Measurements from ENCODE around the gene PTAR1. TPM values are rescaled to one million over a fixed set of nuclear protein-coding genes. Genes with fewer than 3 reads are reported as not detected.
"Not testable (repeated sequence)": the region's sequence is repeated elsewhere in the genome, so short reads cannot be mapped to it uniquely, and the experiment has no call there.

PTAR1 gene
- total and polyA plus RNA-seq, 10 of the 15 experiments (the other 5 are each of a cell fraction or from before 2014, with no cell fraction given), result 4.9 to 27.6 (median 14.2) TPM

GRCh38 chr9:69799521-69799920, 39.7 kb upstream of the PTAR1 start:
- H3K27ac ChIP-seq (ENCODE audit: control insufficient read depth, insufficient read depth); POLR2A ChIA-PET; BruUV-seq (replicated peaks); H3K36me3 ChIP-seq (ENCODE audit: control insufficient read depth in 2 of 2, insufficient read depth in 2 of 2, low read length in 1 of 2); H3K79me2 ChIP-seq (ENCODE audit: control insufficient read depth, insufficient read depth, low read length); FAIRE-seq; H4K20me1 ChIP-seq (ENCODE audit: control insufficient read depth, insufficient read depth); H3K4me1 ChIP-seq (ENCODE audit: control insufficient read depth, insufficient read depth, low read length); ATAC-seq; CTCF ChIA-PET; H3K4me3 ChIP-seq; H2AFZ ChIP-seq (ENCODE audit: control insufficient read depth, low read depth, low read length); intact Hi-C loops (cut with micrococcal nuclease; ENCODE audit: unreplicated experiment); H3K9me3 ChIP-seq (replicated peaks; ENCODE audit: control insufficient read depth, insufficient read depth, low read length); in situ Hi-C loops (cut with MboI); DNase-seq (ENCODE audit: low read depth, low spot score); RAD21 ChIA-PET (ENCODE audit: unreplicated experiment); H3K4me2 ChIP-seq (ENCODE audit: control insufficient read depth, insufficient read depth); H3K9ac ChIP-seq (ENCODE audit: control insufficient read depth, insufficient read depth, low read length); H3K27me3 ChIP-seq (replicated peaks in 1 of 2; ENCODE audit: control insufficient read depth in 2 of 2, insufficient read depth in 2 of 2, low read length in 1 of 2): not testable (repeated sequence)
- SMC1A ChIA-PET (ENCODE audit: uncharacterized antibody, unreplicated experiment), result interaction anchor here (1.8 kb wide), 1 partner anchor 11 kb away, joined by 3 read pairs; no protein-coding TSS in a partner anchor
- WGBS (ENCODE audit: insufficient coverage, insufficient replicate concordance, low lambda C conversion rate, missing lambda C conversion rate), result 55% methylated on average over 18 of the region's 18 CpGs

GRCh38 chr9:69798744-69799143, 38.9 kb upstream of the PTAR1 start:
- WGBS (ENCODE audit: insufficient coverage, insufficient replicate concordance, low lambda C conversion rate, missing lambda C conversion rate), result 23% methylated on average over 4 of the region's 4 CpGs
- H3K4me3 ChIP-seq, result no peak overlapping the region
- ATAC-seq (no peak), FAIRE-seq (no peak), DNase-seq (ENCODE audit: low read depth, low spot score) (no peak)
- H4K20me1 ChIP-seq (ENCODE audit: control insufficient read depth, insufficient read depth), result no peaks in the 10 kb centered on the region
- in situ Hi-C loops (cut with MboI) (no loop called here), intact Hi-C loops (cut with micrococcal nuclease; ENCODE audit: unreplicated experiment) (no loop called here)
- no peaks in the 10 kb centered on the region for H3K79me2 ChIP-seq (ENCODE audit: control insufficient read depth, insufficient read depth, low read length)
- no TSS peak for BruUV-seq (replicated peaks)
- POLR2A ChIA-PET, result no interaction called here
- SMC1A ChIA-PET (ENCODE audit: uncharacterized antibody, unreplicated experiment), result interaction anchor here (1.8 kb wide), 1 partner anchor 10 kb away, joined by 3 read pairs; no protein-coding TSS in a partner anchor
- RAD21 ChIA-PET (ENCODE audit: unreplicated experiment), result no interaction called here
- no peak overlapping the region for H2AFZ ChIP-seq (ENCODE audit: control insufficient read depth, low read depth, low read length)
- H3K36me3 ChIP-seq (ENCODE audit: control insufficient read depth in 2 of 2, insufficient read depth in 2 of 2, low read length in 1 of 2), result no peaks in the 10 kb centered on the region
- H3K9me3 ChIP-seq (replicated peaks; ENCODE audit: control insufficient read depth, insufficient read depth, low read length), result no peaks in the 10 kb centered on the region
- H3K4me1 ChIP-seq (ENCODE audit: control insufficient read depth, insufficient read depth, low read length), result no peaks in the 10 kb centered on the region
- no peak overlapping the region for H3K4me2 ChIP-seq (ENCODE audit: control insufficient read depth, insufficient read depth)
- no peak overlapping the region for H3K27ac ChIP-seq (ENCODE audit: control insufficient read depth, insufficient read depth)
- CTCF ChIA-PET, result no interaction called here
- no peak overlapping the region for H3K9ac ChIP-seq (ENCODE audit: control insufficient read depth, insufficient read depth, low read length)
- H3K27me3 ChIP-seq (replicated peaks in 1 of 2; ENCODE audit: control insufficient read depth in 2 of 2, insufficient read depth in 2 of 2, low read length in 1 of 2), result 0 out of 4 replicates have a peak, but pooled peaks cover 0 to 3% of the 10 kb centered on the region in 2 experiments
- TF ChIP-seq EZH2 (IDR thresholded peaks at IDR 0.05; ENCODE audit: borderline replicate concordance, control insufficient read depth, low read depth, low read length) (no peak), ATF2 (IDR thresholded peaks at IDR 0.05; ENCODE audit: low read length) (no peak), NFIC (IDR thresholded peaks at IDR 0.05; ENCODE audit: low read depth, low read length) (no peak), REST (IDR thresholded peaks at IDR 0.05; ENCODE audit: low read depth, low read length) (no peak), RELB (IDR thresholded peaks at IDR 0.05; ENCODE audit: low read depth) (no peak), TCF12 (IDR thresholded peaks at IDR 0.05; ENCODE audit: low read depth, low read length) (no peak), ELK1 (IDR thresholded peaks at IDR 0.05; ENCODE audit: low read depth, low read length) (no peak), BHLHE40 (IDR thresholded peaks at IDR 0.05; ENCODE audit: borderline replicate concordance in 1 of 2, low read depth in 2 of 2, low read length in 1 of 2) (no peak), YY1 (IDR thresholded peaks at IDR 0.05; ENCODE audit: low read depth, low read length) (no peak)
